H1 (cell line): Measurements from ENCODE around the gene INPP4B. TPM values are rescaled to one million over a fixed set of nuclear protein-coding genes. Genes with fewer than 3 reads are reported as not detected.

Experiments used
- CTCF ChIA-PET: fragments of 300-600 bp; sonication (Branson Sonifier 250); formaldehyde crosslinking; loops from one replicate; lab custom pipeline; 2021; ENCODE audit not compliant: partially characterized antibody; lab: Charles Lee
- POLR2A ChIA-PET: fragments of 300-600 bp; sonication (Branson Sonifier 250); formaldehyde crosslinking; loops from one replicate; lab custom pipeline; 2021; ENCODE audit warnings: inconsistent platforms; ENCODE audit not compliant: partially characterized antibody; lab: Charles Lee
- DNase-seq, 2 experiments: peaks; one replicate each; pipeline versions ENCODE4 v3.0.0 to v3.0.0-alpha.2; 2010 to 2022; ENCODE audit warnings: low spot score in 2 of 2, low read depth in 1 of 2, mixed read lengths in 1 of 2
- FAIRE-seq: peaks from 2 replicates; lab custom pipeline; 2011; peaks lifted over from hg19 to GRCh38; lab: Jason Lieb, UNC
- H2AFZ ChIP-seq: 2 replicates; pipeline ENCODE4 v1.8.1; 2012; ENCODE audit warnings: low read length, inconsistent platforms
- H2AK5ac ChIP-seq: 2 replicates; pipeline ENCODE4 v1.6.1; 2013; ENCODE audit warnings: low read depth, low read length
- H2BK120ac ChIP-seq: replicated peaks from 2 replicates; pipeline ENCODE3; 2013; ENCODE audit warnings: low read depth, low read length, inconsistent platforms
- H2BK12ac ChIP-seq: 2 replicates; pipeline ENCODE4 v1.6.1; 2013; ENCODE audit warnings: low read depth, low read length
- H2BK15ac ChIP-seq: 2 replicates; pipeline ENCODE4 v1.6.1; 2013; ENCODE audit warnings: low read length
- H2BK20ac ChIP-seq: 2 replicates; pipeline ENCODE4 v1.6.1; 2013; ENCODE audit warnings: low read length
- H2BK5ac ChIP-seq: 2 replicates; pipeline ENCODE4 v1.6.1; 2013; ENCODE audit warnings: low read depth, low read length
- H3K14ac ChIP-seq: 2 replicates; pipeline ENCODE4 v1.6.1; 2013; ENCODE audit warnings: inconsistent platforms; ENCODE audit not compliant: insufficient read length
- H3K18ac ChIP-seq: 2 replicates; pipeline ENCODE4 v1.6.1; 2013; ENCODE audit warnings: low read length; ENCODE audit errors: extremely low read depth
- H3K23ac ChIP-seq: 2 replicates; pipeline ENCODE4 v1.6.1; 2013; ENCODE audit warnings: inconsistent platforms; ENCODE audit not compliant: insufficient read length
- H3K23me2 ChIP-seq: 2 replicates; pipeline ENCODE4 v1.6.1; 2013; ENCODE audit warnings: low read depth, low read length
- H3K27ac ChIP-seq: 2 replicates; pipeline ENCODE4 v1.6.1; 2011; ENCODE audit warnings: low read depth, low read length, inconsistent platforms
- H3K27me3 ChIP-seq, 4 experiments: replicated peaks in 1 of 4; 1 replicate in 1 of 4; 2 replicates in 3 of 4; pipeline versions ENCODE4 v1.6.1 to v1.8.1; 2011 to 2013; ENCODE audit warnings: low read length in 3 of 4, mild to moderate bottlenecking in 3 of 4, inconsistent platforms in 2 of 4, mixed read lengths in 2 of 4, moderate library complexity in 1 of 4; ENCODE audit not compliant: control insufficient read depth in 3 of 4, insufficient read depth in 3 of 4; ENCODE audit errors: extremely low read depth in 1 of 4
- H3K36me3 ChIP-seq, 4 experiments: 2 replicates each; pipeline versions ENCODE4 v1.6.1 to v1.8.1; 2011 to 2013; ENCODE audit warnings: mild to moderate bottlenecking in 4 of 4, low read length in 3 of 4, moderate library complexity in 2 of 4, control low read depth in 1 of 4, inconsistent platforms in 1 of 4; ENCODE audit not compliant: insufficient read depth in 4 of 4, control insufficient read depth in 2 of 4
- H3K4ac ChIP-seq: replicated peaks from 2 replicates; pipeline ENCODE3; 2013; ENCODE audit warnings: low read length, low read depth, mixed read lengths, inconsistent platforms; ENCODE audit not compliant: insufficient read length
- H3K4me1 ChIP-seq, 4 experiments: replicated peaks in 1 of 4; 1 replicate in 1 of 4; 2 replicates in 3 of 4; pipeline versions ENCODE4 v1.6.1 to v1.8.1; 2011 to 2013; ENCODE audit warnings: low read length in 3 of 4, inconsistent platforms in 2 of 4, mixed read lengths in 1 of 4; ENCODE audit not compliant: insufficient read depth in 4 of 4, control insufficient read depth in 3 of 4
- H3K4me2 ChIP-seq, 2 experiments: 2 replicates each; pipeline versions ENCODE4 v1.6.1 to v1.8.1; 2011 to 2013; ENCODE audit warnings: low read depth in 2 of 2, low read length in 2 of 2, control low read depth in 1 of 2, inconsistent platforms in 1 of 2, mild to moderate bottlenecking in 1 of 2; ENCODE audit not compliant: insufficient read depth in 1 of 2
- H3K4me3 ChIP-seq, 4 experiments: fragments of 200-600, 300-600 bp in 1 of 4; sonication (generic), shearing (Covaris generic), sonication (Bioruptor Twin) in 1 of 4; 2 replicates each; pipeline versions ENCODE4 v1.5.1 to v1.8.1; 2011 to 2016; ENCODE audit warnings: low read length in 4 of 4, low read depth in 3 of 4, control low read depth in 2 of 4, inconsistent platforms in 2 of 4, mild to moderate bottlenecking in 2 of 4, mixed read lengths in 1 of 4, moderate library complexity in 1 of 4; ENCODE audit not compliant: insufficient read depth in 2 of 4; ENCODE audit errors: extremely low read depth in 1 of 4
- H3K56ac ChIP-seq: replicated peaks from 2 replicates; pipeline ENCODE3; 2013; ENCODE audit warnings: low read depth, mild to moderate bottlenecking, mixed read lengths, low read length, inconsistent platforms; ENCODE audit not compliant: insufficient read length
- H3K79me1 ChIP-seq: 2 replicates; pipeline ENCODE4 v1.6.1; 2013; ENCODE audit warnings: low read depth, low read length, control low read depth
- H3K79me2 ChIP-seq, 2 experiments: 2 replicates each; pipeline versions ENCODE4 v1.6.1 to v1.8.1; 2012 to 2013; ENCODE audit warnings: low read length in 2 of 2, mild to moderate bottlenecking in 2 of 2, inconsistent platforms in 1 of 2; ENCODE audit not compliant: insufficient read depth in 2 of 2, control insufficient read depth in 1 of 2
- H3K9ac ChIP-seq, 4 experiments: replicated peaks in 1 of 4; 1 replicate in 1 of 4; 2 replicates in 3 of 4; pipeline versions ENCODE4 v1.6.1 to v1.8.1; 2011 to 2013; ENCODE audit warnings: low read depth in 3 of 4, low read length in 3 of 4, control low read depth in 2 of 4, mild to moderate bottlenecking in 2 of 4, moderate library complexity in 2 of 4, inconsistent platforms in 1 of 4; ENCODE audit errors: extremely low read depth in 1 of 4
- H3K9me3 ChIP-seq, 2 experiments: 2 replicates each; pipeline versions ENCODE4 v1.6.1 to v1.8.1; 2012 to 2013; ENCODE audit warnings: mild to moderate bottlenecking in 2 of 2, moderate library complexity in 2 of 2, control low read depth in 1 of 2, inconsistent platforms in 1 of 2, low read depth in 1 of 2, low read length in 1 of 2, mixed read lengths in 1 of 2; ENCODE audit not compliant: insufficient read depth in 2 of 2
- H4K20me1 ChIP-seq, 2 experiments: replicated peaks in 1 of 2; 2 replicates each; pipeline versions ENCODE3 to v1.8.1; 2011 to 2013; ENCODE audit warnings: inconsistent platforms in 2 of 2, low read length in 2 of 2, mild to moderate bottlenecking in 1 of 2; ENCODE audit not compliant: insufficient read depth in 2 of 2, control insufficient read depth in 1 of 2
- H4K5ac ChIP-seq: 2 replicates; pipeline ENCODE4 v1.6.1; 2013; ENCODE audit warnings: low read length, low read depth, mixed read lengths, inconsistent platforms; ENCODE audit not compliant: insufficient read length
- H4K8ac ChIP-seq: 2 replicates; pipeline ENCODE4 v1.8.0; 2013; ENCODE audit warnings: mild to moderate bottlenecking, moderate library complexity, low read length, inconsistent platforms; ENCODE audit not compliant: insufficient read depth; ENCODE audit errors: extremely low read depth
- H4K91ac ChIP-seq: replicated peaks from 2 replicates; pipeline ENCODE3; 2013; ENCODE audit warnings: low read length, mixed read lengths, inconsistent platforms; ENCODE audit not compliant: insufficient read length
- CBX5 ChIP-seq: fragments of 300-800, 300-1000 bp; sonication (generic); IDR thresholded peaks from 2 replicates; pipeline ENCODE4 v1.7.1; 2016; ENCODE audit warnings: antibody characterized with exemption, low read length, low read depth
- CREB1 ChIP-seq: IDR thresholded peaks from 2 replicates; pipeline ENCODE4 v1.6.1; 2012; ENCODE audit warnings: inconsistent platforms
- HDAC6 ChIP-seq: IDR thresholded peaks from one replicate; pipeline ENCODE4 v1.7.1; 2012; ENCODE audit warnings: low read depth, mild to moderate bottlenecking, inconsistent platforms, low read length, moderate library complexity
- JUN ChIP-seq: IDR thresholded peaks from 2 replicates; pipeline ENCODE4 v1.6.1; 2011; ENCODE audit warnings: low read depth, mild to moderate bottlenecking, improper control_type of control experiment, low read length
- JUND ChIP-seq: IDR thresholded peaks from 2 replicates; pipeline ENCODE4 v1.6.1; 2011; ENCODE audit warnings: mild to moderate bottlenecking, improper control_type of control experiment, low read length
- SP1 ChIP-seq: IDR thresholded peaks from 2 replicates; pipeline ENCODE4 v1.6.1; 2011; ENCODE audit warnings: low read depth, low read length
- SP4 ChIP-seq: IDR thresholded peaks from 2 replicates; pipeline ENCODE4 v1.6.1; 2012; ENCODE audit warnings: low read length, inconsistent platforms
- WGBS, 2 experiments: shearing (Covaris generic) in 1 of 2; methylation state at CpG; one replicate each; pipeline versions ENCODE4 v1.1.6 to v1.1.7; 2013 to 2015; ENCODE audit warnings: low lambda C conversion rate in 2 of 2, mixed read lengths in 2 of 2, inconsistent platforms in 1 of 2, low coverage in 1 of 2, missing lambda C conversion rate in 1 of 2; ENCODE audit not compliant: insufficient replicate concordance in 2 of 2, insufficient coverage in 1 of 2, insufficient read length in 1 of 2; ENCODE audit errors: extremely low coverage in 1 of 2, missing lambda C conversion rate in 1 of 2; 5-methylcytosine and 5-hydroxymethylcytosine counted together
- polyA plus RNA-seq, 7 experiments: library from polyadenylated mRNA; depleted of rRNA in 3 of 7; stranded (reverse) in 5 of 7; unstranded in 2 of 7; fragments of >200 nt in 5 of 7; fragments of 200-250 nt in 2 of 7; gene quantifications; 1 replicate in 5 of 7; 2 replicates in 1 of 7; 4 replicates in 1 of 7; pipeline versions ENCODE4 v1.2.1 to v1.2.3, GENCODE V29; 2011 to 2013; ENCODE audit warnings: missing spikeins in 2 of 7, mixed read lengths in 2 of 7
- total RNA-seq: library from RNA; stranded (reverse); fragmentation: NEBNext Ultra II Directional; extraction: Animal tissue kit (Norgen Biotek cat#: 25700); gene quantifications from 2 replicates; pipeline ENCODE4 v1.2.1, GENCODE V29; 2021

Gene INPP4B
- total and polyA plus RNA-seq, 2 of the 8 experiments (the other 6 are each of a cell fraction or from before 2014, with no cell fraction given): 0.11 to 0.54 TPM

GRCh38 chr4:142191901-142192300 is 654.2 kb downstream of the INPP4B start:
- Histone ChIP-seq H2AFZ (no peak overlapping the region), H4K91ac (no peak overlapping the region), H3K56ac (no peak overlapping the region), H3K36me3 (no peaks in the 10 kb centered on the region), H3K4me3 (no peak overlapping the region), H3K23ac (no peak overlapping the region), H3K14ac (no peak overlapping the region), H3K9me3 (no peaks in the 10 kb centered on the region), H2AK5ac (no peak overlapping the region), H3K27me3 (no peaks in the 10 kb centered on the region), H2BK15ac (no peak overlapping the region), H3K18ac (no peak overlapping the region), H2BK20ac (no peak overlapping the region), H4K5ac (no peak overlapping the region), H3K79me1 (no peaks in the 10 kb centered on the region), H2BK12ac (no peak overlapping the region), H3K27ac (no peak overlapping the region), H4K8ac (no peak overlapping the region), H2BK120ac (no peak overlapping the region), H3K4me1 (peaks cover 0 to 7% (median 0%) of the 10 kb centered on the region in 4 experiments; a peak in 1 of 7 replicates), H2BK5ac (no peak overlapping the region), H3K4ac (no peak overlapping the region), H3K79me2 (no peaks in the 10 kb centered on the region), H3K9ac (no peak overlapping the region), H3K23me2 (no peaks in the 10 kb centered on the region; the same call in 1 of the 2 replicates), H3K4me2 (no peak overlapping the region), H4K20me1 (no peaks in the 10 kb centered on the region)
- WGBS, 2 experiments: 67% methylated on average over 3 of the region's 3 CpGs; no CpG with 5 or more reads in 1 of the 2 experiments
- FAIRE-seq (no peak), DNase-seq (no peak)
- ChIA-PET CTCF (no interaction called here), POLR2A (no interaction called here)
- no peak for TF ChIP-seq SP1
- no peak for TF ChIP-seq HDAC6
- TF ChIP-seq CREB1: no peak
- TF ChIP-seq CBX5: no peak
- TF ChIP-seq SP4: no peak
- no peak for TF ChIP-seq JUN
- TF ChIP-seq JUND: no peak
